Measurements from ENCODE around the gene FGF14.

The FGF14 gene

DNA sequence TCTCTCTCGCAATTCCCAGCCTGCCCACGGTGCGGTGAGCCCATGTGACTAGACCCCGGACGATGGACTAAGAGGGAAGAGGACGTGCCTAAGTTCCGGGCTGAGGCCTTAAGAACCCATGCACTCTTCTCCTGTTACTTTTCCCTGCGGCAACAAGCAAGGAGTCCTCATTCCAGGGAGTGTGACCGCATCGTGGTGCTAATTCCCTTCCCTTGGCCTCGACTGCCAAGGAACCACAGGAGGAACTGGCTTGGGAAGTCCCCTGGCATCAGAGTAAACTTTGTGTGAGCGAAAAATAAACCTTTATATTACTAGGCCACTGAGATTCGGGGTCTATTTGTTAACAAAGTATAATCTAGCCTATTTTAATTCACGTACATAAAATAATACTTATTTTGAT is 34.0 kb downstream of the FGF14 start:
- no peak for DNase-seq (ENCODE audit: low spot score)

DNA sequence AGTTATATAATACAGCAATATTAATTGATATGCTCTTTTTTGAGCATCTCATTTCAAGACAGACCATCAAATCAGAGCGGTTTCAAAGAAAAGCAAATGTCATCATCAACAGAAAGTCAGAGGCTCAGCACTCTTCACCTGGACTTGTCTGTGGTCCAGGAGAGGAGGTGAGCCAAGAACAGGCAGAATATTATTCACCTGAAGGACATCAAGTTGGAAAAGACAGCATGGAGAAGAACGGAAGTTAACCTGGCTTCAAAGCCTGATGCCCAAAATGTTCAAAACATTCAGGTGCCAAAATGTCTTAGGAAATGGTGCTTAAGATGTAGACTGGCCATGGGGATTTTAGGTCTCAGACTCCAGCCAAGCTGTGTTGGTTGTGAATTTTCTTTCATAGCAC is 40.7 kb downstream of the FGF14 start:
- no peak for DNase-seq (ENCODE audit: low spot score)

DNA sequence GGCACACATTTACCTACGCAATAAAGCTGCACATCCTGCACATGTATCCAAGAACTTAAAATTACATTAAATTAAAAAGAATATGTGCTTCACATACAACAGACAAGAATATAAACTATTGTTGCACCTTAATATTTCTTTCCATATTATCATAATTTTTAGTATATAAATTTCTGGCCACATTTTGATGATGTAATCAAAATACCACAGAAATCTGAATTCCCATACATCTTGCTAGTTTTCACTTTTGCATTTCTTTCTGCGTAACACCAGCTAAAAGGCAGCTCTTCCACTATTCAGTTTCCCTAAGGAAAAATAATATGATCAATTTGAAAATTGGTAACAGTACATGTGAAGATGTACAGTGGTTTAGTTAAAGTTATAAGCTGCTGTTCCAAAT is 42.6 kb downstream of the FGF14 start:
- DNase-seq (ENCODE audit: low spot score) = no peak

DNA sequence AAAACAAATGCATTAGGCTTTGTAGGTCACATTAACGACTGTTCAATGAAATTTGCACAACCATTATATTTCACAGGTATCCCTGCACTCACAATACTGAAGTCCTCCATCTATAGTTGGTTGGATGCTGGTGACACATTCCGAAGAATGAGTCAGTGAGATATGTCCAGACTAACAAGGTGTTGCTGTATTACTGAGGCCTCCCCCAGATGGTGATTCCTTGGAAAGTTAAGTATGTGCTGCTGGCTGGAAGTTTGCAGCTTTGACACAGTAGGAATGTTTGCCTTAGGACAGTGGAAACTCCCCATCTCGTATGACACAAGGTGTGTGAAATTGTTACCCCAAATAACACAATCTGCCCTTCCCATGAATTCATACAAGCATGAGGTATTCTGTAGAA is 46.6 kb downstream of the FGF14 start:
- DNase-seq (ENCODE audit: low spot score) = no peak

DNA sequence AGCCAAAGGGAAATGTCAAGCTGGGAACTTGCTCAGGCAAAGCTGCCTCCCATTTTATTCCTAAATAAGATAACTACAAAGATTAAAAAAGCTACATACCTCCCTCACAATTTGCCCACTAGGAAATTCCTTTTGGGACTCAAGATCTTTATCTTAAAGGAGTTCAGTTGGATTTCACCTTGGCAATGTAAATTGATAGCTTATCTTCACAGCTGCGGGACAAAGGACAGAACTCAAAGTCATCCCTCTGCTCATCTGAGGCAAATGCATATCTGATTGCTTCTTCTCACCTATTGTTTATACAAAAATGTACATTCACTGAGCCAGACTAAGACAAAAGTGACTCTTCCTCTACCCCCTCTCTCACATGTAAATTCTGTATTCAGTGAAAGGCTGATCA is 47.8 kb downstream of the FGF14 start:
- no peak for DNase-seq (ENCODE audit: low spot score)

DNA sequence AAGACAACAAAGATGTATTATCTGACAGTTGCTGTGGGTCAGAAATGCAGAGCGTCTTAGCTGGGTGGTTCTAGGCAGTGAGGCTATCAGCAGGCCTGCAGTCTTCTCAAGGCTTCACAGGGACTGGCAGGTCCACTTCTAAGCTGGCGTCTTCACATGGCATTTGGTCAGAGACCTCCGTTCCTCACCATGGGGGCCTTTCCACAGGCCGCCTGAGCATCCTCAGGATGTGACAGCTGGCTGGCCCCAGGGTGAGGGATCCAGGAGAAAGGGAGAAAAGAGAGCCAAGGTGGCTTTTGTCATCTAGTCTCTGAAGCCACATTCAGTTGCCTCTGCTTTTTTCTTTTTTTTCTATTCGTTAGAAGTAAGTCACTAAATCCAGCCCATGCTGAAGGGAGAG is 50.3 kb downstream of the FGF14 start:
- DNase-seq (ENCODE audit: low spot score) = no peak

DNA sequence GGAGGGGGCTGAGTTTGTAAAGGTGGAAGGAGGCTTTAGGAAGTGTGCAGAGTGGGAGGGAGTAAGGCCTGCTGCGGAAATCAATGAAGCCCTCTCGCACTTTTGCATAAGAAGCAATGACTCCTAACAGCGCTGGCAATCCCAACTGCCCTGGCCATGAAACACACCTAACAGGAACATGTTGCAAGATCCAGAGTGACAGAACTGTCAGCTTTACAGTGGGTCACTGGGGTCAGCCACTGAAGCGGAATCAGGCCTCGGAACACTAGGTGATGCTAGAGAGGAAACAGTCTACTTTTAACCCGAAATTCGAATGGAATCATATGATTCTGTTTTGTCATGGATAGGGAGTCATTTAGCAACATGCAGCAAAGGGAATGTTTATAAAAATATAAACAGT is 54.4 kb downstream of the FGF14 start:
- no peak for DNase-seq (ENCODE audit: low spot score)

DNA sequence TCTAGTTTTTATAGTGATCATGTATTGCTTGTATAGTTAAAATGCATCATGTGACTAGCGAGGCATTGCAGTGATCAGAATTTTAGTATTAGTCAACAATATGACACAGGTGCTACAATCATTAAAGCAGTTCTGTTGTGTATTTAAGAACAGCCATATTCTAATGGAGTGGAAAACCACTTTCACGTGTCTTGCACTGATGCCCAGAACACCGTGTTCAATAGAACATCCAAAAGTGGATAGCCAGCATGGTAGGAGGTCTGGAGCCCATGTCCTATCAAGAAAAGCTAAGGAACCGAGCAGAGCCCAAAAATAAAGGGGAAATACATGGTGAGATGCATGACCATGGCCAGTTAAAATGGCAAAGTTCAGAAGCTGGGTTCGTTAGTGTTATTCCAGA is 55.1 kb downstream of the FGF14 start:
- DNase-seq (ENCODE audit: low spot score) = no peak

DNA sequence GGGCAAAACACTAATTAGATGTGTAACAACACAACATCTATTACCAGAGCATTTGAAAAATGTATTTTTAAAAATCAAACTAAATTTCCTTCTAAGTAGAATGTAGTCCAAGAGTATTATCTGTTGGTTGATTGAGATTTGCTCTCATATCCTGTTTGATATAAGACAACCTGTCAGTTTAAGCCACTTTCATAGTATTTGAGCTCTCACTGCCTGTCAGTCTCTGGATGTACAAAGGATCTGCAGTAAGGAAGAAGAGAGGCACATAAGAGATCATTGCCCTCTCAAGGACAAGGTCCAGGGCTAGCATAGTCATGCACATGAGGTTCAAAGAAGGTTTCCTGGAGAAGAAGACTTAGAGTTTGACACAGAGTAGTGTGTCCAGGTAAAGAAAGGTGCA is 57.4 kb downstream of the FGF14 start:
- no peak for DNase-seq (ENCODE audit: low spot score)

DNA sequence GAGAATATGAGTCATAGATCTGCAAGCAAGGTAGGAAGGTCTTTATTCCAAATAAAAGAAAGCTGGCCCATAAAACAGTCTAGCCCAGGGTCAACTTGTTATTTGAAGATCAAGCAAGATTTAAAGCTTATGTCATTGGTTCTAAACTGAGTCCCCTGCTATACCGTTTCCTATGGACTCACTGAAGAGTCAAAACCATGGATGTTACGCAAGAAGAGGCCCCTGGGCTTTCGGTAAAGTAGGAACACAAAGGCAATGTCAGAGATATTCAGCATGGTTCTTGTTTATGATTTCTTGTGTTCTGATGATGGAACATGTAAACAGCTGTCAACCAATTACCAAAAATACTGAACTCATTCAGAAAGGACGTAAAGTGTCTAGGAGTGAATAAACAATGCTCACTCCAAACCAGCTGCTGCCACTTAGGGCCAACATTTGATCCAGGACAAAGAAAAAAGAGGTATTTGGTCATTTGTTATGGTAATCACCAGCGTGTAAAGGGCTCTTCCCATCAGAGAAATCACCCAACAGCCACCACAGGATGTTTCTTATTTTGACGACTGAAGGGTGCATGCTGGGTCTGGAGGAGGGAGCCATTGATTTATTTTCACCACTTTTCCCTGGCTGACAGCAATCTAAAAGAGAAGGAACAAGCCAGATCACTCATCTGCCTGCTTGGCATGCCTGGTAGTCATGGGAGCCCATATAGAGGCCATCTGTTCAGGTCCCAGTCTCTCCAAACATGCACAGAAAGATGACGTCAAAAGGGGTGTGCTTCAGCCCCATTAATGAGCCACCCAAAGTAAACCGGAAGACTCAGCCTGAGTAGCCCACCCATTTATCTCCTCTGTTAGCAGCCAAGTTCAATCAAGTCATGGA is 68.3 kb downstream of the FGF14 start:
- no peak for DNase-seq (ENCODE audit: low spot score)

DNA sequence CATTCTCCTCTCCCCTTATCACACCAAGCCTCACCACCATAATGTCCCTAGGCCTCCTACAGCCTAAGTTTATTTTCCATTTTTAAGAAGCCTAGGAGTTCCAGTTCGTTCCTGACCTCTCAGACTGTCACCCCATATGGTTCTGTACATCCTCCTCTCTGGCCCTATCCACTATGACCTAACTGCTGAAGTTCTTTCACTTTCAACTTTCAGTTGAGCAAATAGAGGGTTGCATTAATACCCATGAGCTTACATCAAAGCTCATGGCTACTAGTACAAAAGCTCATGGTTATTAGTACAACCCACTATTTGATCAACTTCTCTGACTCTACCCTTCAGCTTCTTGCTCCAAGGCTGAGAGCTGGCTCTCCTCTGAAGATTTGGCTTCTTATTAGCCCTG is 72.9 kb downstream of the FGF14 start:
- DNase-seq (ENCODE audit: low spot score) = no peak

DNA sequence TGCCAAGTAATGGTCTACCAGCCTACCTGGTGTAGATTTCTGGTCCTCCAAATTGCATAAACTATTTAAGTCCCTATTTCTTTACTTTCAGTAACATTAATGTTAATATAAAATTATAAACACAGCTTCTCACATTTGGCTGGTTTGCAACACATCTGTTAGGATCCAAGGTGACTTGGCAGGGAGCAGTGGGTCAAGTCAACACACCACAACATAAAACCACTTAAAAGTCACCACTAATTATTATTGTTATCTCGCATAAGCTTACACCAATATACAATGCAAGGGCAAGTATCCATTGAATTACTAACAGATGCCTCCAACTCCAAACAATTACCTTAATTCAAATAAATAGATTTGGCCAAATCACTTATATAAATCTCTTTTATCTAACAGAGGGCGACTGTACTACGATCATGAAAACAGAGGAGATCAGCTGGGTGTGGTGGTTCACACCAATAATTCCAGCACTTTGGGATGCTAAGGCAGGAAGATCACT is 74.7 kb downstream of the FGF14 start:
- no peak for DNase-seq (ENCODE audit: low spot score)

DNA sequence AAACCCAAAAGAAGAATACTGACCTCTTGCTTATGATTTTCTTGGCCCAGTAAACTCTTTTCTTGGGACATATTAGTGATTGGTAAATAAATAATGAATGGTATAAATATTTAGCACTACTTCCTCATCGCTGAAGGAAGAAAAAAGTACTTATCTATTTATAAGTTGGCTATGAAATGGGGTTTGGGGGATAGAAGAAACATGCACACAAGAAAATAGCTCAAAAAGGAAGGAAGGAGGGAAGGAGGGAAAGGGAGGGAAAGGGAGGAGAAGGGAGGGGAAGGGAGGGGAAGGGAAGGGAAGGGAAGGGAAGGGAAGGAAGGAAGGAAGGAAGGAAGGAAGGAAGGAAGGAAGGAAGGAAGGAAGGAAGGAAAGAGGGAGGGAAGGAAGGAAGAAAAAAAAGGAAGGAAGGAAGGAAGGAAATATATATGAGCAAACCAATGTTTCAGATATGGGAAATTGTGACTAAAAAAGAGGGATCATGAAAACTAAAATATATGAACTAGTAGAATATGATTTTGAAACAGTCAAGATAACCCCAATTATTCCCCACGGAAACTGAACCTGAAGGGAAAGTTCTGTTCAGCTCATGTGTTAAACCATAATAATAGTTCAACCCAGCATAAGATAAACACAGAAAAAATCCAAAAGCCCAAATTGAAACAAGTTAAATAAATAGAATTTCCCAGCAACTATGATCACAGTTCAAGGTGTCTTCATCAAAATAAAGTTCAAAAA is 75.3 kb downstream of the FGF14 start:
- DNase-seq (ENCODE audit: low spot score) = no peak

DNA sequence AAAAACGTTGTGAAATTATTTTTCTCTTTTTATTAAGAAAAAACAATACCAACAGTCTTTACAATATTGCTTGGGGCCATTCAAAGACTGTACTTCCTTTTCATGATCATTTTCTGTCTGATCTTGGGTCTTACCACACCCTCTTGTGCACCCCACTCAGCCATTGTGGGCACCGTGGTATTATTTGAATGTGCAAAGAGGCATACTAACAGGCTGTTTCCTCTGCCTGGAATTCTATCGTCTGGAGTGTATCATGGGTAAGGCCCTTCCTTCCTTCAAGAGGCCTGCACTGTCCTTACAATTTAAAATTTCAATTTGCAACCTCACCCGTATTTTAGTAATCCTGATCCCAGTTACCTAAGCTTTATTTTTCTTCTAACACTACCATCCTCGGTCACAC is 76.5 kb downstream of the FGF14 start:
- no peak for DNase-seq (ENCODE audit: low spot score)

DNA sequence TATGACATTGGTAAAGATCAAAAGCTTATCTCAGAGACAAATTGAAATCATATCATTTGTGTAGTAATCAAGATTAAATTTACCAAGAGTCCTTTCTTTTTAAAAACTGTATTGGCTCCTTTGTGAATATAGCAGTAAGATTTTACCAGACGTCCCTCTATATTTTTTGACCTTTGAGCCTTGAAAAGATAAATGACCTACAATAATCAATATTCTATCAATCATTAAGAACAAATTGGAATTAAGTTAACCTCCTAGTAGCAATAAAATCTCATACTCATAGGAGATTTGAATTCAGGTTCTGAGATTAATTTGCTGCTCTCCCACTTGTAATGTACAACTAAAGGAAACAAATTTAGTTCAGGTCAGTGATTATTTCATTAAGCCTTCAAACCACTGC is 78.3 kb downstream of the FGF14 start:
- DNase-seq (ENCODE audit: low spot score) = no peak

DNA sequence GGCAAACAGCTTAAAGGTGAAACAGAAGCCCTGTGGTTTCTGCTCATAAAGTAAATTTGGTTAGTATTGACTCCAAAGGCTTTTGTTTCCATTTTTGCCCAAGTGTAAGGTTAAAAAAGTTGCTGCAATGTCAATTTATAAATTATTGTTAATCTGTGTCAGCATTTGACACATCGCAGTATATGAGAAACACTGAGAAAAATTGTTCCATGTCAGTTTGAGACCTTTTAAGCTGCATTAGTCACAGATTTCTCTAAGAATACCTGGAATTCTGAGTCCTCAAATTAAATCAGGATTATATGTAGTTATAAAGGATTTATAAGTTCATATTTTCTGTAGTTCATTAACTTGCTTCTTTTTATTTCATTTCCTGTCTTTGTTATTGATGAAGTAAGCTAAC is 78.8 kb downstream of the FGF14 start:
- DNase-seq (ENCODE audit: low spot score) = no peak

DNA sequence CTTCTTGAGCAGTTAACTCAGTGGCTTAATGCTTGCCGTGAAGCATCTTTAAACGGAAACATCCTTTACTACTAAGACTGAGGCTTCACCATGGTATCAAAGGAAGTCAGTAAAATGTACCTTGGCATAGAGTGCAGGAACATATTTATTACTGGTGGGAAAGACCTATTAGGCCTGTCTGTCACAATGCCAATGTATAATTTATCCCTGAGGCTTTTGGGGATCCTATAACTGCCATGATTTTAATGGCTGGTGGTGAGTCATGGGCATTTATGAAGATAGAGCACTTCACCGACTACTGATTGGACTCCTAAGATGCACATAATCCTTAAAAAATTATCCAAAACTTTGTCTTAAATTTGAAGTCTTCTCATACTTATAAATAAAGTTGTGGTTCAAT is 79.6 kb downstream of the FGF14 start:
- DNase-seq (ENCODE audit: low spot score) = no peak

DNA sequence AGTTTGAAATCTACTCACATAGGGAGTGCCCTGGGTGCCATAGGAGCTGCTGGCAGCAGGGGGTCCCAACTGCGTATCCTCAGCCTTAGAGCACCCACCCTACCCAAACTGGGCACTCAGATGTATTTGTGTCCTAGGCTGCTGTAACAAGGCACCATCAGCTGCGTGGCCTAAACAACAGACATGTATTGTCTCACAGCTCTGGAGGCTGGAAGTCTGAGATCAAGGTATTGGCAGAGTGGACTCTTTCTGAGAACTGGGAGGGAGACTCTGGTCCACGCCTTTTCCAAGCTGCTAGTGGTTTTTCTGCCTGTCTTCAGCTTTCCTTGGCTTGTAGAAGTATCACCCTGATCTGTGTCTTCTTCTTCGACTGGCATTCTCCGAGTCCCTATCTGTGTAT is 83.6 kb downstream of the FGF14 start:
- DNase-seq (ENCODE audit: low spot score) = no peak

DNA sequence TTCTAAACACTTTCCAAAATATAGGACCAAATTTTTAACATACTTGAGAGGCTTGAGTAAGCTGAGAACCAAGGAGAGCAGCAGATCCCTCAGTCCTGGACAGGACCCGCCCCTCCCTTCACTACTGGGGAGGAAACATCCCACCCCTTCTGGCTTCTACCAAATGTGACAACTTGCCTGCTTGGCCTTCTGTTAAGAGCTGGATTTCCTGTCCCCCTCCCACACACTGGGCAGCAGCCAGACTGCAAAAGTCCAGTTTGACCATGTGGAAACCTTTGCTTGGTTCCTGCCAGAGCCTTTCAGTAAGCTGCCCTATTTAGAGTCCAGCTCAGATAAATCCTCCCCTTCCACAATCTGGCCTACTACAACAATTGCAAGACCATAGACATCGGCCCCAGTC is 84.3 kb downstream of the FGF14 start:
- no peak for DNase-seq (ENCODE audit: low spot score)

DNA sequence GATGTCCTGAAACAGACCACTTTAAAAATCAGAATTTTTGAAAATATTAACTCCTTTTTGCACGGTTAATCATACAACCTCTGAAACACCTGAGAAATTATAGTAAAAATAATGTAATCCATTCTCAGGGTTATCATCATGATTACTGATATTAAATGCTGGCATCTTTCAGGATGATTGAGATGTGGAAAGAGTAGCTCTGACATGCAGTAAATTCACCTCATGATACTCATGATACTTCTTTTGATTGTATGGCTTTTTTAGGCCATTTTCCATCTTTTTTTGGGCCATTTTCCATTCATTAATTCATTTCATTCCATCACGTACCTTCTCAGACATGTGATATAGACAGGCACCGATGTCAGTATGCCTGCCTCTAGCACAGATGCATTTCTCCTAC is 85.1 kb downstream of the FGF14 start:
- no peak for DNase-seq (ENCODE audit: low spot score)

DNA sequence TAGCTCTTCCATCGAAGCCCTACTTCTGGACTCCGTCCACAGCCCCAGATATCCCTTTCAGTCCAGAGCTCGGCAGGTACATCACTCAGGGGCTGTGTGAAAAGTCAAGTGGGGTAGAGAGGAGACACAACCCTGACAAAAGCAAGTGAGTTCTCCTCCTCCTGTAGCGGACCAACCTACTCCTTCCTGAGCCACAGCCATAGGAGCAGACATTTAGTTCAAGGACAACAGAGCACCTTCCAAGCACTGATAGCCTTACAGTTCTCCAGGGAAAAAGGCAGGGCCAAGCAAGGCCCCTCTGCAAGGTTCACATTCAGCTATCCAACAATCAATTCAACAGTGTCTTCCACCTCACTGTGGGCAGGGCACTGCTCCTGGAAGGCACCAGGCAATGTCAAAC is 89.0 kb downstream of the FGF14 start:
- DNase-seq (ENCODE audit: low spot score) = no peak

DNA sequence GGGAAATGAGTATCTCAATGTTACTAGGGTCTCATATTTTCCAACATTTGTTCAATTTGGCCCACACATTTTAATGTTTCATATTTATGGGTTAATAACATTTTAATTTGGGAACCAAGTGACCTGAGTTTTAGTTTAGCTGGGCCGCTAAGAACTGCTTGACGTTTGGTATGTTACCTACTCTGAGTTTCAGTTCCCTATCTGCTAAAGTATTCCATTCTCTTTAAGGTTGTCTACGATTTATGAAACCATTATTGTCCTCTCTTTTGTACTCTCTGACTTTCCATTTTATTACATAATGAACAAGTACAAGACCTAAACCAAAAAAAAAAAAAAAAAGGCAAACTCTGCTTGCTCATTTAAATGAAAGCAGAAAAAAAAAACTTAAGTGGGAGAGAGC is 89.9 kb downstream of the FGF14 start:
- DNase-seq (ENCODE audit: low spot score) = no peak

DNA sequence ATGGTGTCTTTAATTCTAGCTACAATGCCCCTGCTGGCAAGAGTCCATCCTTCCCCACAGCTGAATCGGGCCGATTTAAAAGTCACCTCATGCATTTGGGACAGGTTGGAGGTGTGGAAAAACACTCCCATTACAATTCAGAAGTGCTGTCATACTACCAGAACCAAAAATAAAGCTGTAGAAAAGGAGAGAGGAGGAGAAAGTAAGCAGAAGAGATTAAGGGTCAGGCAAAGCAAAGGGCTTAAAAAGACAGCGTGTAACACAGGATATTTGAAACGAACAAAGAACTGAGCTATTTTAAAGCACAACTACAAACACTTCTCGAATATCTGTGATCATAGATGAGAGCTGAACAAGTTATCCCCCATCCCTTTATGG is 90.4 kb downstream of the FGF14 start:
- DNase-seq (ENCODE audit: low spot score) = no peak

Measured in hematopoietic multipotent progenitor cell treated with erythropoietin and hydrocortisone succinate and interleukin-3 and kit ligand, for 17 days (in vitro differentiated cells).